ENCODE results near the gene LIPK. TPM values are rescaled to one million over a fixed set of nuclear protein-coding genes. Genes with fewer than 3 reads are reported as not detected.

The LIPK gene
- total RNA-seq, 1 donor from 2014 or later, result not detected

- DNase-seq (ENCODE audit: low read depth in 2 of 2), result no peak
These were observed 77.7 kb downstream of the LIPK start for GRCh38 chr10:88783724-88784123.

- no peak for DNase-seq (ENCODE audit: low read depth in 2 of 2)
These were observed 80.2 kb downstream of the LIPK start for GRCh38 chr10:88786032-88786770.

GRCh38 chr10:88787463-88787862 lies 81.4 kb downstream of the LIPK start:
- no peak for DNase-seq (ENCODE audit: low read depth in 2 of 2)

GRCh38 chr10:88788924-88789323 lies 82.9 kb downstream of the LIPK start:
- no peak for DNase-seq (ENCODE audit: low read depth in 2 of 2)

GRCh38 chr10:88791924-88792323 lies 85.9 kb downstream of the LIPK start:
- peak in 1 of 2 donors; percentile 16 for DNase-seq (ENCODE audit: low read depth in 2 of 2)

GRCh38 chr10:88792661-88793060 lies 86.6 kb downstream of the LIPK start:
- DNase-seq (ENCODE audit: low read depth in 2 of 2), result no peak

GRCh38 chr10:88793712-88794299 lies 87.8 kb downstream of the LIPK start:
- DNase-seq (ENCODE audit: low read depth in 2 of 2), result no peak

GRCh38 chr10:88794731-88795130 lies 88.7 kb downstream of the LIPK start:
- DNase-seq (ENCODE audit: low read depth in 2 of 2), result no peak

- no peak for DNase-seq (ENCODE audit: low read depth in 2 of 2)
These were observed 94.4 kb downstream of the LIPK start for GRCh38 chr10:88800152-88801125.

Other genes with a start within 250 kb of the LIPK start
- 0.39 and 1.4 TPM in 2 replicates for gene RNLS, start 122.9 kb upstream of the LIPK start, total RNA-seq
- gene LIPJ, start 119.5 kb upstream of the LIPK start, total RNA-seq, result not detected in 2 replicates
- gene LIPF, start 41.8 kb upstream of the LIPK start, total RNA-seq, result not detected in 2 replicates
- not detected in 2 replicates for gene LIPN, start 53.8 kb downstream of the LIPK start, total RNA-seq
- gene LIPM, start 96.5 kb downstream of the LIPK start, total RNA-seq, result not detected in 2 replicates
- gene ANKRD22, start 145.6 kb downstream of the LIPK start, total RNA-seq, result not detected in 2 replicates
- 0.25 and 0.26 TPM in 2 replicates for gene STAMBPL1, start 174.0 kb downstream of the LIPK start, total RNA-seq
- gene ACTA2, start 246.5 kb downstream of the LIPK start, total RNA-seq, result 4.1 and 7.1 TPM in 2 replicates